Measurements from ENCODE around the gene LCN2. TPM values are rescaled to one million over a fixed set of nuclear protein-coding genes. Genes with fewer than 3 reads are reported as not detected.
"Not testable (repeated sequence)": the region's sequence is repeated elsewhere in the genome, so short reads cannot be mapped to it uniquely, and the experiment has no call there.

Gene LCN2
- total RNA-seq, 1 donor from 2014 or later = not detected

GRCh38 chr9:128128836-128129590, 20.2 kb upstream of the LCN2 start:
- no peaks in the 10 kb centered on the region for H3F3A ChIP-seq (ENCODE audit: low read depth)
- no peaks in the 10 kb centered on the region for H3K36me3 ChIP-seq
- peaks cover 24% of the 10 kb centered on the region for H4K20me1 ChIP-seq (ENCODE audit: low read depth)
- peaks cover 23% of the 10 kb centered on the region for H3K79me2 ChIP-seq (ENCODE audit: low read depth)
- H3K4me2 ChIP-seq = peak overlapping the region; percentile 81
- peak overlapping the region; percentile 68 for H3K4me3 ChIP-seq
- TF ChIP-seq EZH2 (IDR thresholded peaks at IDR 0.05) (no peak), EZH2phosphoT487 (IDR thresholded peaks at IDR 0.05) (no peak), CTCF (IDR thresholded peaks at IDR 0.05) (no peak)
- Mint-ChIP-seq H3K4me1 (peaks cover 33% of the 10 kb centered on the region), H3K4me3 (peak overlapping the region; percentile 99), H3K36me3 (peaks cover 12% of the 10 kb centered on the region), H3K27me3 (ENCODE audit: insufficient read depth, low read depth) (peaks cover 5% of the 10 kb centered on the region), H3K9me3 (peaks cover 12% of the 10 kb centered on the region), H3K27ac (peak overlapping the region; percentile 15)
- peak overlapping the region; percentile 97 for H2AFZ ChIP-seq (replicated peaks)
- no peak for DNase-seq (ENCODE audit: low spot score)
- no peak overlapping the region for H3K9ac ChIP-seq
- H3K27me3 ChIP-seq = peaks cover 33% of the 10 kb centered on the region
- no peaks in the 10 kb centered on the region for H3K4me1 ChIP-seq
- peaks cover 5% of the 10 kb centered on the region for H3K9me3 ChIP-seq (ENCODE audit: low read depth)
- H3K27ac ChIP-seq = no peak overlapping the region

- H3K27me3 Mint-ChIP-seq (ENCODE audit: insufficient read depth, low read depth); H3K36me3 Mint-ChIP-seq; H2AFZ ChIP-seq (replicated peaks); H3K9ac ChIP-seq; H3K27ac Mint-ChIP-seq; H3F3A ChIP-seq (ENCODE audit: low read depth); DNase-seq (ENCODE audit: low spot score); H3K9me3 ChIP-seq (ENCODE audit: low read depth); H3K4me1 ChIP-seq; H3K36me3 ChIP-seq; H3K4me2 ChIP-seq; H3K4me3 ChIP-seq; H3K27ac ChIP-seq: not testable (repeated sequence)
- H3K79me2 ChIP-seq (ENCODE audit: low read depth) = peaks cover 23% of the 10 kb centered on the region
- H4K20me1 ChIP-seq (ENCODE audit: low read depth) = peaks cover 18% of the 10 kb centered on the region
- Mint-ChIP-seq H3K9me3 (peaks cover 12% of the 10 kb centered on the region), H3K4me1 (peaks cover 35% of the 10 kb centered on the region), H3K4me3 (peak overlapping the region; percentile 73)
- TF ChIP-seq CTCF (IDR thresholded peaks at IDR 0.05) = peak; percentile 42
- H3K27me3 ChIP-seq = peaks cover 37% of the 10 kb centered on the region
Observed at GRCh38 chr9:128129976-128130590, 19.2 kb upstream of the LCN2 start.

DNA sequence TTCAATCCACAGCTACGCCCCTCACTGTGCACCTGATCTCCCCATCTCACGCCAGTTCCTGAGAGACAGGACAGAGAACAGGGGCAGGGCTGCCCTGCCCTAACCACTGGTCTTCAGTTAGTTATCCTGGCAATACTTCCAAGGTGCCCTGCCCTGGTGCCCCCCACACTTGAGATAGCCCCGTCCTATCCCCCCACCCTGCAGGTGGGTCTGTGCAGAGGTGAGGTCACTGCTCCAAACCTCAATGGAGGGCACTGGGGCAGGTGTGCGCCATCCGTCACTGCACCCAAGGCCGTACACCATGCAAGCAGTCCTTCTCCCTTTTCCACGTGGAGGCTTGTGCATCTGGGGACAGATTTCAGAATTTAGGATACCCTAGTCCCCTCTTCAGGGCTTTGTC, 18.6 kb upstream of the LCN2 start:
- H3K4me2 ChIP-seq; H3K27ac Mint-ChIP-seq; H3K36me3 ChIP-seq; H3K9me3 ChIP-seq (ENCODE audit: low read depth); DNase-seq (ENCODE audit: low spot score); H3K36me3 Mint-ChIP-seq; H3K27ac ChIP-seq; H3K4me3 ChIP-seq; H3F3A ChIP-seq (ENCODE audit: low read depth); H3K27me3 Mint-ChIP-seq (ENCODE audit: insufficient read depth, low read depth); H3K9ac ChIP-seq; H2AFZ ChIP-seq (replicated peaks); H3K4me1 ChIP-seq; H3K4me3 Mint-ChIP-seq: not testable (repeated sequence)
- Histone ChIP-seq H3K27me3 (peaks cover 37% of the 10 kb centered on the region), H3K79me2 (ENCODE audit: low read depth) (peaks cover 17% of the 10 kb centered on the region), H4K20me1 (ENCODE audit: low read depth) (peaks cover 13% of the 10 kb centered on the region)
- Mint-ChIP-seq H3K4me1 (peaks cover 34% of the 10 kb centered on the region), H3K9me3 (peaks cover 12% of the 10 kb centered on the region)

DNA sequence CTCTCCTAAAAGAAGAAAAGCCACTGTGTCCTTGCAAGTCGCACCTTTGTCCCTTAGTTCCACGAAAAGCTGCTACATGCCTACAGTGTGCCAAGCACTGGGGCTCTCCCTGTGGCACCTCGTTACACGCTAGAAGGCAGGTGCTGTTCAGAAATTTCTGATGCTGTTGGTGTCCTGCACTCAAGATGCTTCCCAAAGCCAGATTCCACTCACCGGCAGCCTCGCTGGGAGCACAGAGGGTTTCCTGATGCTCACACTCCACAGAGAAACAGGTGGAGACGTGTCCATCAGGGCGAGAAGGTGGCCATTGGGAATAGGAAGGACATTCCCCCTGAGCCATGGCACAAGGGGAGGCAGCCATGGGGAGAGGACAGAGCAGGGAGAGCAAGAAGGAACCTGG, 17.9 kb upstream of the LCN2 start:
- Mint-ChIP-seq H3K4me1 (peaks cover 28% of the 10 kb centered on the region), H3K27ac (peak overlapping the region; percentile 66), H3K9me3 (peaks cover 12% of the 10 kb centered on the region)
- not testable (repeated sequence) for H3F3A ChIP-seq (ENCODE audit: low read depth); H3K4me3 ChIP-seq; DNase-seq (ENCODE audit: low spot score); H3K27me3 Mint-ChIP-seq (ENCODE audit: insufficient read depth, low read depth); H3K4me2 ChIP-seq; H3K36me3 Mint-ChIP-seq; H4K20me1 ChIP-seq (ENCODE audit: low read depth); H3K36me3 ChIP-seq; H3K27ac ChIP-seq; H2AFZ ChIP-seq (replicated peaks); H3K9ac ChIP-seq; H3K4me3 Mint-ChIP-seq; H3K4me1 ChIP-seq; H3K9me3 ChIP-seq (ENCODE audit: low read depth)
- Histone ChIP-seq H3K79me2 (ENCODE audit: low read depth) (peaks cover 10% of the 10 kb centered on the region), H3K27me3 (peaks cover 37% of the 10 kb centered on the region)

- H3K4me2 ChIP-seq; H3K79me2 ChIP-seq (ENCODE audit: low read depth); H3K9me3 ChIP-seq (ENCODE audit: low read depth); H3K36me3 Mint-ChIP-seq; H3K4me3 Mint-ChIP-seq; H3K36me3 ChIP-seq; DNase-seq (ENCODE audit: low spot score); H3K9ac ChIP-seq; H2AFZ ChIP-seq (replicated peaks); H3K4me1 ChIP-seq; H3K27ac ChIP-seq; H3F3A ChIP-seq (ENCODE audit: low read depth); H4K20me1 ChIP-seq (ENCODE audit: low read depth); H3K4me3 ChIP-seq: not testable (repeated sequence)
- peaks cover 37% of the 10 kb centered on the region for H3K27me3 ChIP-seq
- peaks cover 31% of the 10 kb centered on the region for H3K4me1 Mint-ChIP-seq
- H3K27ac Mint-ChIP-seq = peak overlapping the region; percentile 69
- peaks cover 13% of the 10 kb centered on the region for H3K27me3 Mint-ChIP-seq (ENCODE audit: insufficient read depth, low read depth)
- H3K9me3 Mint-ChIP-seq = peaks cover 12% of the 10 kb centered on the region
Observed at GRCh38 chr9:128132139-128132538, 17.1 kb upstream of the LCN2 start.

- not testable (repeated sequence) for H3K36me3 ChIP-seq; H3K9ac ChIP-seq; H3K4me3 Mint-ChIP-seq; H3K4me2 ChIP-seq; H2AFZ ChIP-seq (replicated peaks); H3K79me2 ChIP-seq (ENCODE audit: low read depth); H3K27ac Mint-ChIP-seq; H3K36me3 Mint-ChIP-seq; DNase-seq (ENCODE audit: low spot score); H3K9me3 Mint-ChIP-seq; H3F3A ChIP-seq (ENCODE audit: low read depth); H3K4me3 ChIP-seq; H3K27ac ChIP-seq; H4K20me1 ChIP-seq (ENCODE audit: low read depth); H3K9me3 ChIP-seq (ENCODE audit: low read depth); H3K4me1 ChIP-seq
- peaks cover 25% of the 10 kb centered on the region for H3K27me3 ChIP-seq
- H3K27me3 Mint-ChIP-seq (ENCODE audit: insufficient read depth, low read depth) = peaks cover 21% of the 10 kb centered on the region
- peaks cover 40% of the 10 kb centered on the region for H3K4me1 Mint-ChIP-seq
Observed at GRCh38 chr9:128135561-128135960, 13.7 kb upstream of the LCN2 start.

Measured in neural progenitor cell (in vitro differentiated cells).